ENCODE measurements around the gene HOOK2.

HOOK2 gene

GRCh38 chr19:12782424-12783290, 7.3 kb upstream of the HOOK2 start:
- peak; percentile 72 for DNase-seq

- DNase-seq, result no peak
These were observed 6.7 kb upstream of the HOOK2 start for GRCh38 chr19:12782174-12782423.

- peak; percentile 53 for DNase-seq
These were observed 4.0 kb upstream of the HOOK2 start for GRCh38 chr19:12779162-12779993.

DNA sequence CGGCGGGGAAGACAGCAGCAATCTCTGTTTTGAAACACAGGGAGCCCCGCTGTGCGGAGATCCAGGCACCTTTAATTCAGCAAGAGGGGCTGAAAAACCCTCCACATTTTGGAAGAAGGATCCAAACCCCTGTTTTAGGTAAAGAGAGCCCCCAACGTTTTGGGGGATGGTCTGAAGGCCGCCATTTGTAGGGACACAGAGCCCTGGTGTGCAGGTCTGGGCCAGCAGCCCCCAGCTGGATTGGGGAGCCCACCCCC, 3.5 kb upstream of the HOOK2 start:
- no peak for DNase-seq

DNA sequence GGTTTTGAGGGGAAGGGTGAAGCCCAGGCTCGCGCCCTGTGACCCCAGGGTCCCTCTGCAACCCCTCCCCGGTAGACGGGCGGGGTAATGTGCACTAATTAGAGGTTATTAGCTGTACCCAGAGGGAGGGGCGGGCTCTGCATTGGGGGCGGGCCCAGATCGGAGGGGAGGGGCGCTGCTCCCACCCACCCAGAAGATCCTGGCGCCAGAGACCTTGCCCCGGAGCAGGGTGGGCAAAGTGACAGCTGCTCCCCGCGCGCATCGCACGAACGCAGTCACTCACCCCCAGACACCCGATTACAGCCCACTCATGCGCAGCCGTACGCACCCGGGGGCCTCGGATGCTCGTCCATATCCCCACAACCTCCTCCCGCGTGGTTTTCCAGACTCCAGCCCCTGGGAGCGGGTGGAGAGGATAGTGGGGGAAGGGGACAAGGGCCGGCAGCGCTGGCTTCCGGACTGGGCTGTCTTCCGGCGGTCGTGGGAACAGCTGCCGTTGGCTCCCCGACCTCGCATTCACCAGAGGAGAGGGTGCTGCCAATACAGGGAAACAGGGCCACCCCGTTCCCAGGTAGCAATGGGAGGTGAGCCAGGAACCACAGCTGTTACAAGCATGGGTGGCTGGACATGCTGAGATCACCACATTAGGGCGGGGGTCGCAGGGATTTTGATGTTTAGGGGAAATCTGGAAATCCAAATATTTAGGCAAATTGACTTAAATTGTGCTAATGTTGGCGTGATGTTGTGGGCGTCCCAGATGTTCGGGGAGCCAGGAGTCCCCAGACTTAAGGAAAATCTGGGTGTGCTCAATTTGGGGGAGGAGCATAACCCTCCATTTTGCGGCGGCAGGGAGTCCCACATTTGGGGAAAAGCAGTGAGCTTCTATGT, 2.9 kb upstream of the HOOK2 start:
- DNase-seq, result peak; percentile 90

DNA sequence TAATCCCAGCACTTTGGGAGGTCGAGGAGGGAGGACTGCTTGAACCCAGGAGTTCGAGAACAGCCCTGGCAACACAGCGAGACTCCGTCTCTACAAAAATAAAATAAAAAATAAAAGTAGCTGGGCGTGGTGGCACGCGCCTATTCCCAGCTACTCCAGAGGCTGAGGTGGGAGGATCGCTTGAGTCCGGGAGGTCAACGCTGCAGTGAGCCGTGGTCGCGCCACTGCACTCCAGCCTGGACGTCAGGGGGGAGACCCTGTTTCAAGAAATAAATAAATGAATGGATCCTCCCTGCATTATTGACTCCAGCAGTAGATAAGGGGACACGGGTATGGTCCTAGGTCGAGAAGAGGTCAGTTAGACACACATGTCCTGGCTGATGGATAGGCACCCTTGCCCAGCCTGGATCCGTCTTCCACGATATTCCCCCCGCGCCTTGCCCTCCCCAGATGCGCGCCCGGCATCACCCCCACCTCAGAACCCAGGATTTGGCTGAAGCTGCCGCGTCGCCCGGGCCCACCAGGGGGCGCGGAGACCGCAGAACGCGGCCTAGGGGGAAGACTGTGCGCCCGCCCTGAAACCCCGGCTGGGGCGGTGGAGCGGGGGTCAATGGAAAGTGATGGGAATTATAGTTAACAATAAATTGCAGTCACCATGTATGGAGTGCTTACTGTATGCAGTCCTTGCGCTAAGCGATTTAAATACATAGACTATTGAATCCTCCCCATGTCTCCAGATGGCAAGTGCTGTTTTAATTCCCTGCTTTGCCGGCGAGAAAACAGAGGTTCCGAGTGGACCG, 2.1 kb upstream of the HOOK2 start:
- DNase-seq, result peak; percentile 85

- DNase-seq, result peak; percentile 51
These were observed 1.8 kb downstream of the HOOK2 start for GRCh38 chr19:12773571-12773970.

DNA sequence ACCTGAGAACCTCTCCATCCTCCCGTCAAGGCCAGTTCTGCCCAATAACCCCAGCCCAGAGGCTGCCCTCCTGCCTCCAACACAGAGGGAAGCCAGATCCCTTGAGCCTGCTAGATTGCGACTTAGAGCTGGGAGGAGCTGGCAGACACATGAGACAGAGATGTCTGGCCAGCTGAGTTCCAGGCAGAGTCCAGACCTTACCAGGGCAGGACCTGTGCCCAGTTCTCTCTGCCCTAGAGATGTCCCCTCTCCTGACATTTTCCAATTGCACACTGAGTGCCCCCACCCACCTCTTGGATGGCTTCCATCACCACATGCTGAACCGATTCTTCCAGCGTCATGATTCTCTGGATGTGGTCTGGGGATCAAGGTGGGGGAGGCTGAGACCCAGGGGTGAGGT, 3.0 kb downstream of the HOOK2 start:
- no peak for DNase-seq

DNA sequence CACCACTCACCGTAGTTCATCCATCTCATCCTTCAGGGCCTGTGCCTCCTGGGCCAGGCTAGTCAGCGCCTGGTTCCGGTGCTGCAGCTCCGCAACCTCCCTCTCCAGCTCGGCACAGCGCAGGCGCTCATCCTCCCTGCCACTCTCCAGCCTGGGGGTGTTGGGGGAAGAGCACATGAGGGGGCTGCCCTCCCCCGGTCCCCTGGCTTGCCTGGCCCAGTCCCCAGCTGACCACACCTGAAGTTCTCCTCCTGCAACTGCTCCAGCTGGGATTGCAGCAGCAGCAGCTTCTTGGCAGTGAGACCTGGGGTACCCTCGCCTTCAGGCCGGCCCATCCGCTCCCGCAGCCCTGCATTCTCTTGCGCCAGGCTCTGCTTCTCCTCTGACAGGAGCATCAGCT, 4.4 kb downstream of the HOOK2 start:
- DNase-seq, result no peak

- DNase-seq, result no peak
These were observed 5.7 kb downstream of the HOOK2 start for GRCh38 chr19:12769689-12770088.

DNA sequence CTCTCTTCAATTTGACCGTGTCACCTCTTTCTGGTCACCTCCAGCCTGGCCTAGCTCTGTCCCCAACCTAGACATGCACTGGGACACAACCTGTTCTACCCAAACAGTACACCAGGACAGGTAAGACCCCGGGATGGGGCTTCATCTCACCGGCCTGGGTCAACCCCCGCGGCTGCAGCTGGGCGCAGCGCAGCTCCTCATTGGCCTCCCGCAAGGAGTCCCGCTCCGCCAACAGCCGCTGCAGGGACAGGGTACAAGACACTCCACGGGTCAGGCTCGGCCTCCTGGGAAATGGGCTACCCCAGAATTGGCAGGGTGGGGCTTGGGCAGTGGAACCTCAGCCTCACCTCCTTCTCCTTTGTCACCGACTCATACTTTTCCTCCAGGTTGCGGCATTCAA, 7.7 kb downstream of the HOOK2 start:
- no peak for DNase-seq

DNA sequence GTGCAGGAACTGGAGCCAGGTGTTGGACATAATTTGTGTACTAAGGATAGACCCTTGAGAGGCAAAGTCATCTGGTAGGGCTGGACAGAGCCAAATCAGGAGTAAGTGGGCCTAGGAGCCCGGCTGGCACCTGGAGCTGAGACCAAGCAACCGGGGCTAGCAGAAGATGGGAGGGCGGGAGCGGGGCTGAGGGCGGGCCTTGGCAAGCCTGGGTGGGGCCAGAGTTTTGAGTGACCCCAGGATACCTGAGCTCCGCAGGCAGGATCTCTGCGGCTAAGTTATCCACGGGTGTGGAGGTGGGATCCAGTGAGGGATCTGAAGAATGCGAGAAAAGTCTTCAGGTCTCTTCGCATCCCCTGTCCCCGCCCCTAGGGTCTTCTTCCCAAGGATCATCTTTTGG, 8.2 kb downstream of the HOOK2 start:
- DNase-seq, result no peak

GRCh38 chr19:12766051-12766521, 9.3 kb downstream of the HOOK2 start:
- peak; percentile 84 for DNase-seq

DNA sequence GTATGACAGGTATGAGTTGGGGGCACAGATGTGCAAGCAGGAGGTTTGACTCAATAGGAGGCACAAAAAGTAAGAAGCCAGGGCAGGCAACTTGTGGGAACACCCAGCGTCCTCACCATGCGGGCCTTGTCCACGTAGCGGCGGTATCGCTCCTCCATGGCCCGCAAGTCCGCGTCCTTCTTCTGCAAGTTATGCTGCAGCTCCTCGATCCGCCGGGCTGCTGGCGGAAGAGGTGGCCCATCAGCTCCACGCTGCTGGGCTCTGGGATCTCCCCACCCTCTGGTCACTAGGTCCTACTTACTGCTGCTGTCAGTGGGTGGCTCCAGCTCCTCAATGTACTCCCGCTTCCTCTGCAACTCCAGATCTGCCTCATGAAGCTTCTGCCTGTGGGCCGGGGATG, 10.7 kb downstream of the HOOK2 start:
- no peak for DNase-seq

DNA sequence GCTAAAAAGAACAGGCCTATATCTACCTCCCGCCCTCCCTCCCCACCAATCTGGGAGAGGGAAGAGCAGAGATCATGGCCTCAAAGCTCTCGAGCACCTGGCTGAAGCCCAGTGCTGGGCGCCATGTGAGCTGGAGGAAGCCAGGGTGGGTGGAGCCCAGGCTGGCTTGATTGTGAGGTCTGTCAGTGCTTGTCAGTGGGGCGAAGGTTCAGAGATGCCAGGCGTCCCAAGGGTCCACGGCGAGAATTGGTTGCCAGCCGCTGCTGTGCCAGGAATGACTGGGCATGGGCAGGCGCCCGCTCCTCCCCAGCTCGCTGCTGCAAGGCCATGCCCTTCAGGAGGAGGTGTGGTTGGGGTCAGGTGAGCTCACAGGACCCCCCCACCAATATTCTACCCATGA, 12.3 kb downstream of the HOOK2 start:
- no peak for DNase-seq

- no peak for DNase-seq
These were observed 15.7 kb downstream of the HOOK2 start for GRCh38 chr19:12759686-12760085.

GRCh38 chr19:12757544-12758274, 17.6 kb downstream of the HOOK2 start:
- DNase-seq, result peak; percentile 75

GRCh38 chr19:12756150-12756883, 19.0 kb downstream of the HOOK2 start:
- DNase-seq, result no peak

- DNase-seq, result no peak
These were observed 20.7 kb downstream of the HOOK2 start for GRCh38 chr19:12754465-12755196.

DNA sequence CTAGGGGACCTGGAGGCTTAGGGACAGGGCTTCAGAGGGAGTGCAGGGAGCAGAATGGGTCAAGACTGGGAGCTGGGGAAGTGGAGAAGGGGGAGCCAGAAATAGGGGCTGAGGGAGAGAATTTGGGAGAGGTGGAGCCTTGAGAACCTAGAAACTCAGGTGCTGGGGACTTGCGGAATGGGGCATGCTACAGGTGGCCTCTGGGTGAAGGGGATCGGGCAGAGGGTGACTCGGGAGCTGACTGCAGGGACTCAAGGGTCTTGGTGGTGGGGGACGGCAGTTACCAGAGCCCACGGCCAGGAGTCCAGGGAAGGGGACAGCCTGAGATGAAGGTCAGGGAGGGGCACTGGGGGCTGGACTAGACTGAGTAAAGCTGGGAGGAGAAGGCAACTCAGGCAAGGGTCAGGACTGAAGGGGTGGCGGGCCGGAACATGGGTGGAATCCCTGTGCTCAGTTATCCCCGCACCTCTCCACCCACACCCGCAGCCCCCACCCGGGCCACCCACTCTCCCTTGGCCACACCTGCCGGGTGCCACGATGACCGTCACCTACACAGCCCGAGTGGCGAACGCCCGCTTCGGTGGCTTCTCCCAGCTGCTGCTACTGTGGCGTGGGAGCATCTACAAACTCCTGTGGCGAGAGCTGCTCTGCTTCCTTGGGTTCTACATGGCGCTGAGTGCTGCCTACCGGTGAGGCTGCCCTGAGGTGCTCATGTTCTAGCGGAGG, 23.1 kb downstream of the HOOK2 start:
- no peak for DNase-seq

Data from RPMI8226 (cell line).